PC-9 (cell line): Measurements from ENCODE around the gene KASH5. TPM values are rescaled to one million over a fixed set of nuclear protein-coding genes. Genes with fewer than 3 reads are reported as not detected.

Experiments
- BruUV-seq: library from RNA; stranded (reverse); fragments of 400-500 nt; replicated peaks from 2 replicates; lab custom pipeline; 2021; lab: Mats Ljungman, UMichigan
- CTCF ChIA-PET: fragments of 300-600 bp; sonication (Branson Sonifier 250); formaldehyde crosslinking; loops from one replicate; lab custom pipeline; 2022; ENCODE audit warnings: antibody characterized with exemption; lab: Charles Lee
- POLR2A ChIA-PET: fragments of 300-600 bp; sonication (Branson Sonifier 250); formaldehyde crosslinking; loops from one replicate; lab custom pipeline; 2022; ENCODE audit warnings: antibody characterized with exemption; ENCODE audit not compliant: unreplicated experiment; lab: Charles Lee
- DNase-seq, 2 experiments: peaks; one replicate each; pipeline versions ENCODE4 v3.0.0 to v3.0.0-alpha.2; 2015 to 2022; ENCODE audit warnings: mixed read lengths in 1 of 2
- H2AFZ ChIP-seq: fragments of 200-600 bp; sonication (generic); 2 replicates; pipeline ENCODE4 v1.8.1; 2017; ENCODE audit warnings: antibody characterized with exemption
- H3F3A ChIP-seq: fragments of 200-600 bp; sonication (generic); 2 replicates; pipeline ENCODE4 v1.8.1; 2017; ENCODE audit warnings: antibody characterized with exemption, mild to moderate bottlenecking, low read depth; ENCODE audit not compliant: insufficient read depth
- H3K27ac ChIP-seq: fragments of 200-600 bp; sonication (generic); 2 replicates; pipeline ENCODE4 v1.6.1; 2016; ENCODE audit warnings: mixed run types
- H3K27me3 ChIP-seq: fragments of 200-600 bp; sonication (generic); 2 replicates; pipeline ENCODE4 v1.6.1; 2016; ENCODE audit warnings: low read depth, mixed run types; ENCODE audit not compliant: insufficient read depth
- H3K36me3 ChIP-seq: fragments of 200-600 bp; sonication (generic); 2 replicates; pipeline ENCODE4 v1.6.1; 2016; ENCODE audit warnings: low read depth, mixed run types
- H3K4me1 ChIP-seq: fragments of 200-600 bp; sonication (generic); replicated peaks from 2 replicates; pipeline ENCODE4 v1.6.1; 2016; ENCODE audit warnings: mixed run types; ENCODE audit not compliant: insufficient read depth
- H3K4me2 ChIP-seq: fragments of 200-600 bp; sonication (generic); 2 replicates; pipeline ENCODE4 v1.6.1; 2017; ENCODE audit warnings: mixed run types
- H3K4me3 ChIP-seq: fragments of 200-600 bp; sonication (generic); 2 replicates; pipeline ENCODE4 v1.6.1; 2016; ENCODE audit warnings: mixed run types
- H3K79me2 ChIP-seq: fragments of 200-600 bp; sonication (generic); 2 replicates; pipeline ENCODE4 v1.6.1; 2017; ENCODE audit warnings: low read depth, mixed run types
- H3K9me2 ChIP-seq: fragments of 200-600 bp; sonication (generic); 2 replicates; pipeline ENCODE4 v1.8.1; 2017; ENCODE audit warnings: mild to moderate bottlenecking; ENCODE audit not compliant: insufficient read depth
- H3K9me3 ChIP-seq: fragments of 200-600 bp; sonication (generic); 2 replicates; pipeline ENCODE4 v1.8.1; 2016; ENCODE audit warnings: low read depth; ENCODE audit not compliant: insufficient read depth
- H4K20me1 ChIP-seq: fragments of 200-600 bp; sonication (generic); 2 replicates; pipeline ENCODE4 v1.8.1; 2017; ENCODE audit not compliant: insufficient read depth
- CTCF ChIP-seq: fragments of 200-600 bp; sonication (generic); conservative IDR thresholded peaks from 2 replicates; pipeline ENCODE4 v1.6.1; 2017; ENCODE audit warnings: mixed run types, antibody characterized with exemption, mild to moderate bottlenecking, moderate library complexity
- EZH2 ChIP-seq: fragments of 200-600 bp; sonication (generic); IDR thresholded peaks from 2 replicates; pipeline ENCODE4 v1.8.0; 2017; ENCODE audit warnings: antibody characterized with exemption, low read depth
- intact Hi-C: fragments of 100-400 bp; cut with micrococcal nuclease; formaldehyde crosslinking; loops from one replicate; pipeline ENCODE4 v1.10.0; 2022; ENCODE audit not compliant: unreplicated experiment
- total RNA-seq: library from RNA; stranded (reverse); gene quantifications from 2 replicates; pipeline ENCODE4 v1.2.3, GENCODE V29; 2021

The KASH5 gene
- total RNA-seq, 1 experiment from 2014 or later, result 0.39 TPM

GRCh38 chr19:49423985-49424303 is 35.9 kb downstream of the KASH5 start:
- no TSS peak for BruUV-seq
- Histone ChIP-seq H3K4me2 (no peak overlapping the region), H3K4me3 (no peak overlapping the region), H3K79me2 (no peaks in the 10 kb centered on the region), H3K9me3 (no peaks in the 10 kb centered on the region), H3K9me2 (no peaks in the 10 kb centered on the region), H3K36me3 (no peaks in the 10 kb centered on the region), H3F3A (no peaks in the 10 kb centered on the region), H2AFZ (no peak overlapping the region), H4K20me1 (no peaks in the 10 kb centered on the region), H3K27me3 (peaks cover 98% of the 10 kb centered on the region), H3K27ac (no peak overlapping the region), H3K4me1 (no peaks in the 10 kb centered on the region)
- intact Hi-C loops, result no loop called here
- ChIA-PET POLR2A (no interaction called here), CTCF (interaction anchor here (0.6 kb wide), 1 partner anchor 96 kb away, joined by 4 read pairs; no protein-coding TSS in a partner anchor)
- no peak for DNase-seq
- TF ChIP-seq EZH2 (no peak), CTCF (no peak)

- H3K27ac ChIP-seq, result no peak within 1 kb of the TSS
- no peaks in the 10 kb centered on the region for H3F3A ChIP-seq
- H3K4me2 ChIP-seq, result no peak within 1 kb of the TSS
- intact Hi-C loops, result no loop called here
- BruUV-seq, result no TSS peak
- TF ChIP-seq CTCF, result no peak
- TF ChIP-seq EZH2, result no peak
- no peak for DNase-seq
- no peaks in the 10 kb centered on the region for H3K36me3 ChIP-seq
- no peaks in the 10 kb centered on the region for H4K20me1 ChIP-seq
- POLR2A ChIA-PET, result interaction anchor here (0.6 kb wide), 2 partner anchors 9 to 1444 kb away, joined by 3 to 4 read pairs; no protein-coding TSS in a partner anchor
- H2AFZ ChIP-seq, result no peak within 1 kb of the TSS
- H3K4me3 ChIP-seq, result no peak within 1 kb of the TSS
- CTCF ChIA-PET, result interaction anchor here (0.6 to 0.7 kb wide), 4 partner anchors 18 to 121 kb away, joined by 4 to 5 read pairs (median 4); no protein-coding TSS in a partner anchor
- no peaks in the 10 kb centered on the region for H3K9me3 ChIP-seq
- peaks cover 98% of the 10 kb centered on the region for H3K27me3 ChIP-seq
- H3K4me1 ChIP-seq, result no peaks in the 10 kb centered on the region
- H3K79me2 ChIP-seq, result no peaks in the 10 kb centered on the region
- no peaks in the 10 kb centered on the region for H3K9me2 ChIP-seq
These were observed 37.1 kb downstream of the KASH5 start, which contains the start of gene GFY for GRCh38 chr19:49425178-49425577. TSS of gene GFY (plus strand) at chr19:49425388. CDS start at chr19:49426431, 1,043 bp downstream.

GRCh38 chr19:49425922-49426592 is 38.0 kb downstream of the KASH5 start:
- Histone ChIP-seq H4K20me1 (no peaks in the 10 kb centered on the region), H3K27me3 (peaks cover 97% of the 10 kb centered on the region), H3K27ac (no peak overlapping the region), H3K4me2 (no peak overlapping the region), H3K36me3 (no peaks in the 10 kb centered on the region), H3K4me3 (no peak overlapping the region), H3K79me2 (no peaks in the 10 kb centered on the region), H3K9me3 (no peaks in the 10 kb centered on the region), H3K4me1 (no peaks in the 10 kb centered on the region), H3F3A (no peaks in the 10 kb centered on the region), H2AFZ (no peak overlapping the region), H3K9me2 (no peaks in the 10 kb centered on the region)
- intact Hi-C loops, result no loop called here
- TF ChIP-seq EZH2 (no peak), CTCF (no peak)
- no TSS peak for BruUV-seq
- DNase-seq, result peak in 1 of 2 experiments; percentile 27
- ChIA-PET POLR2A (interaction anchor here (0.6 kb wide), 1 partner anchor 10 kb away, joined by 4 read pairs; no protein-coding TSS in a partner anchor), CTCF (interaction anchor here (0.6 kb wide), 1 partner anchor 120 kb away, joined by 5 read pairs; no protein-coding TSS in a partner anchor)
